H54 (cell line): ENCODE data around the gene POLH.
"Not testable (repeated sequence)": the region's sequence is repeated elsewhere in the genome, so short reads cannot be mapped to it uniquely, and the experiment has no call there.

Experiments
- DNase-seq: peaks from one replicate; pipeline ENCODE4 v3.0.0; 2011; ENCODE audit warnings: low spot score, mixed read lengths; ENCODE audit not compliant: insufficient read length
- FAIRE-seq: peaks from 3 replicates; lab custom pipeline; 2011; peaks lifted over from hg19 to GRCh38; lab: Jason Lieb, UNC
- POLR2A ChIP-seq: IDR thresholded peaks from 2 replicates; pipeline ENCODE4 v1.6.1; 2011; ENCODE audit warnings: low read depth, mild to moderate bottlenecking, low read length

The POLH gene

GRCh38 chr6:43630980-43631619 lies 55.1 kb downstream of the POLH start:
- DNase-seq = no peak
- TF ChIP-seq POLR2A = no peak
- FAIRE-seq = no peak

- not testable (repeated sequence) for DNase-seq, FAIRE-seq
Measured at GRCh38 chr6:43633002-43633401, 57.0 kb downstream of the POLH start.

DNA sequence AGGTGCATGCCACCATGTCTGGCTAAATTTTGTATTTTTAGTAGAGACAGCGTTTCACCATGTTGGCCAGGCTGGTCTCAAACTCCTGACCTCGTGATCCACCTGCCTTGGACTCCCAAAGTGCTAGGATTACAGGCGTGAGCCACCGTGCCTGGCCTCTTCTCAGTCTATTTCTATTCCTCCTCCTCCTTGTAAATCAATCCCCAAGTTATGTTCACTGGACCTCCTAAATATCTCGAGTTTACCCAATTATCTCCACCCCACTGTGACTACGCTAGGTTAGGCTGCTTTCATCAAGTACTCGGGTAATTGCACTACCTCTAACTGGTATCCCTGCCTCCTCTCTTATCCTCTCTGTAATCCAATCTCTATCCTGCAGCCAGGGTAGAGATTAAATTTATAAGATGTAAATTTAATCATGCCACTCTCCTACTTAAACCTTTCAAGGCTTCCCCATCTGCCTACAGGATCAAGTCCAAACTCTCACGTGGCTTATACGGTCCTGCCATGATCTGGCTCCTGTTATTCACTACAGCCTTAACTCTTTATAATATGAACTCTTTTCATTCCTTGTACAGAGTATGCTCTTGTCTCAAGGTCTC lies 58.8 kb downstream of the POLH start:
- no peak for DNase-seq
- FAIRE-seq = no peak
- no peak for TF ChIP-seq POLR2A

- FAIRE-seq (no peak), DNase-seq (peak; percentile 89)
- TF ChIP-seq POLR2A = peak; percentile 97
Measured at GRCh38 chr6:43635387-43636307, 59.7 kb downstream of the POLH start, which contains the start of gene MAD2L1BP. TSS of gene MAD2L1BP (plus strand) at chr6:43635840. CDS start at chr6:43635876, 36 bp downstream.

DNA sequence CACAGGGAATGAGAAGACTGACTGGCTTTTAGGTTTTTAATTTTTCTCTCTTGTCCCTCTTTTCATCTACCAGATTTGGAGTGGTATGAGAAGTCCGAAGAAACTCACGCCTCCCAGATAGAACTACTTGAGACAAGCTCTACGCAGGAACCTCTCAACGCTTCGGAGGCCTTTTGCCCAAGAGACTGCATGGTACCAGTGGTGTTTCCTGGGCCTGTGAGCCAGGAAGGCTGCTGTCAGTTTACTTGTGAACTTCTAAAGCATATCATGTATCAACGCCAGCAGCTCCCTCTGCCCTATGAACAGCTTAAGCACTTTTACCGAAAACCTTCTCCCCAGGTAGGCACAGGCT lies 60.3 kb downstream of the POLH start:
- TF ChIP-seq POLR2A = no peak
- no peak for DNase-seq
- FAIRE-seq = no peak

DNA sequence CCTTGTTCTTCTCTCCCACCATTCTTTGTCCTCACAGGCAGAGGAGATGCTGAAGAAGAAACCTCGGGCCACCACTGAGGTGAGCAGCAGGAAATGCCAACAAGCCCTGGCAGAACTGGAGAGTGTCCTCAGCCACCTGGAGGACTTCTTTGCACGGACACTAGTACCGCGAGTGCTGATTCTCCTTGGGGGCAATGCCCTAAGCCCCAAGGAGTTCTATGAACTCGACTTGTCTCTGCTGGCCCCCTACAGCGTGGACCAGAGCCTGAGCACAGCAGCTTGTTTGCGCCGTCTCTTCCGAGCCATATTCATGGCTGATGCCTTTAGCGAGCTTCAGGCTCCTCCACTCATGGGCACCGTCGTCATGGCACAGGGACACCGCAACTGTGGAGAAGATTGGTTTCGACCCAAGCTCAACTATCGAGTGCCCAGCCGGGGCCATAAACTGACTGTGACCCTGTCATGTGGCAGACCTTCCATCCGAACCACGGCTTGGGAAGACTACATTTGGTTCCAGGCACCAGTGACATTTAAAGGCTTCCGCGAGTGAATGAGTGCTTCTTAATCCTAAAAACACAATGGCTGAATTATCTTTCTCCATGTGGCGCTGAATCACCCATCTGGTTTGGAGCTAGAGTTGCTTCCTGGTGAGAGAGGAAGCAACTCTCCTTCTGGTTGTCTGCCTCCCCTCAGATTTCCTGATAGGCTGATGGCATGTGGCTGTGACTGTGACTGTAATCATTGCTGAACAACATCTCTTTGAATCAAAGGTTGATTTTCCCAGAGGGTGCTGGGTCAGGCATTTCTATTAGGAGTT lies 64.2 kb downstream of the POLH start:
- DNase-seq (no peak), FAIRE-seq (no peak)
- no peak for TF ChIP-seq POLR2A

DNA sequence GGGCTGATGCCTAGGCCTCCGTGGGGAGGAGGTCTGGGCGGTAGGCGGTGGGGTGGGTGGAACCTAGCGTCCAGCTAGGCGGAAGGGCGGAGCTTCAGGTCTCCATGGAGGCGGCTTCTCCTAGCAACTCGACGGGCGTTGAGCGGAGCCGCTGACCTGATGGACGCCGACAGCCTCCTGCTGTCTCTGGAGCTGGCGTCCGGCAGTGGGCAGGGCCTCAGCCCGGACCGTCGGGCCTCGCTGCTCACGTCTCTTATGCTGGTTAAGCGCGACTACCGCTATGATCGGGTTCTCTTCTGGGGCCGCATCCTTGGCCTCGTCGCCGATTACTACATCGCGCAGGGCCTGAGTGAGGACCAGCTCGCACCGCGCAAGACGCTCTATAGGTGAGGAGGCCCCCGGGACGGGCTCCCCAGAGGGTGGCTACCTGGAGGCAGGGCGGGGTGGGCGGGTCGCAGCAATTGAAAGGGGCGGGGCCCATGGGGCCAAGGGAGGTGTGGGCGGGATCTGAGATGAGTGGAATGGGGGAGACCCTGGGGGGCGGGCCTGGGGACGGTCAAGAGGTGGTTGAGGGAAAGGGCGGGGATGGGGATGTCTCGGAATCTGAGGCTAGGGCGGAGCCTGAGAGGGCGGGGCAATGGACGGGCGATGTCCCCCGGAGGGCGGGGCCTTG lies 69.1 kb downstream of the POLH start, which contains the start of gene RSPH9:
TSS of gene RSPH9 (plus strand) at position 97 of the 673 bp plus-strand sequence. CDS start at position 160, 63 bp downstream.
- TF ChIP-seq POLR2A = no peak
- FAIRE-seq = no peak
- DNase-seq = no peak

DNA sequence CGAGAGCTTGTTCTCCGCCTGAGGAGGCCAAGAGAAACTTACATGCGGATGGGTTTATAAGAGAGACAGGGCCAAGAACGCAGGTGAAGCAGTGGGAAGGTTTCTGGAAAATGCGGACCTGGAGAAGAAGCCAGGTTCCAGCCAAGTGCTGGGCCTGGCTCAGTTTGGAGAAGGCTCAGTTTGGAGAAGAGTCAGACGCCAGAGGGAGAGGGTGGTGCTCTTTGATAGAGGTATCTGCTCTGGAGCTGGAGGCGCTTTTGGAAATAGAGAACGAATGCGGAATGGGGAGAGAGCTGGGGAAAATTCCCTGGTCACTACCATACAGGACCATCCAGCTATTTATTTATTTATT lies 69.6 kb downstream of the POLH start:
- FAIRE-seq (no peak), DNase-seq (no peak)
- no peak for TF ChIP-seq POLR2A

DNA sequence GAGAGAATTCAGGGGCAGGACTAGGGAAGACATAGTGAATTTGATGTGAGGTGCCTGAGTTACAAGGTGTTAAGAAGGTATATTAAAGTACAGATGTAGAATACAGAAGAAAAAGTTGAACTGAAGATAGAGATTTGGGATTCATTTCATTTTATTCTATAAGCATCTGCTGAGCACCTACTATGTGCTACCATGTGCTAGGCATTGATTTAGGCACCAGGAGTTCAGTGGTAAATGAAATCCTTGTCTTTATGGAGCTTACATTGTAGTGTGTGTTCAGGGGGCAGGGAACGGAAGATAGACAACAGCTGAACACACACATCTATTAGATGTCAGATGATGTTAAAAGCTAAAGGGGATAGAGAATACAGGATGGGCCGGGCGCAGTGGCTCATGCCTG lies 71.6 kb downstream of the POLH start:
- FAIRE-seq = no peak
- no peak for DNase-seq
- no peak for TF ChIP-seq POLR2A

DNA sequence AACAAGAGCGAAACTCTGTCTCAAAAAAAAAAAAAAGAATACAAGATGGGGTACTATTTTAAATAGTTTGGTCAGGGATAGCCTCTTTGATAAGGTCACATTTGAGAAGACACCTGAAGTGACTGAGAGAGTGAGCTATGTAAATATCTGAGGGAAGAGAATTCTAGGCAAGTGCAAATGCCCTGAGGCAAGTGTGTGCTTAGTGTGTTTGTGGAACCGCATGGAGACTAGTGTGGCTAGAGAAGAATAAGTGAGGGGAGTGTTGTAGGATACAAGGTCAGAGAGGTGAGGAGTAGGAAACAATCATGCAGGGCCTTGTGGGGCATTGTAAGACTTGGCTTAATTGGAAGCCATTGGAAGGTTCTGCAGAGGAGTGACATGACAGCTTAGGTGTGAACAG lies 72.3 kb downstream of the POLH start:
- DNase-seq (no peak), FAIRE-seq (no peak)
- TF ChIP-seq POLR2A = no peak

- not testable (repeated sequence) for DNase-seq, FAIRE-seq
Measured at GRCh38 chr6:43652822-43653221, 76.8 kb downstream of the POLH start.

DNA sequence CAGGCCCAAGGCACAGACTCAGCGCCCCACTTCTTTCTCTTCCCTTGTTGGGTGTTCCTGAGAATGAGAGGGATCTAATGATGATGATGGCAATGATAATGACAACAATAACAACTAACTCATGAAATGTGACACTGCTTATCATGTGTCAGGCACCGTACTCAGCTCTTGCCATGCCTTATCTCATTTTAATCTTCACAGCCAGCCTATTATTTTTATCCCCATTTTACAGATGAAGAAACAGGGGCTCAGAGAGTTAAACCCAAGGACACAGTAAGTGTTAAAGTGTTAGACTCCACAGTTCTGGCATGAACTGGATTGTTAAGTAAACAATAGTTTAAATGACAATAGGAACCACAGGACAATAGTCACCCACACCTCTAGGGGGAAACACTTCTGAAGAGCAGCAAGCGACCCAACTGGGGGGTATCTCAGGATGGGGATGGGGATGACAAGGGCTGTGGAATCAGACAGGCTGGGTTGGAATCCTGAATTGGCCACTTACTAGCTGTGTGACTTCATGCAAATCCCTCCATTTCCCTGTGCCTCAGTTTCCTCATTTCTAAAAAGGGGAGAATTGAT lies 81.3 kb downstream of the POLH start:
- no peak for FAIRE-seq
- TF ChIP-seq POLR2A = no peak
- no peak for DNase-seq

DNA sequence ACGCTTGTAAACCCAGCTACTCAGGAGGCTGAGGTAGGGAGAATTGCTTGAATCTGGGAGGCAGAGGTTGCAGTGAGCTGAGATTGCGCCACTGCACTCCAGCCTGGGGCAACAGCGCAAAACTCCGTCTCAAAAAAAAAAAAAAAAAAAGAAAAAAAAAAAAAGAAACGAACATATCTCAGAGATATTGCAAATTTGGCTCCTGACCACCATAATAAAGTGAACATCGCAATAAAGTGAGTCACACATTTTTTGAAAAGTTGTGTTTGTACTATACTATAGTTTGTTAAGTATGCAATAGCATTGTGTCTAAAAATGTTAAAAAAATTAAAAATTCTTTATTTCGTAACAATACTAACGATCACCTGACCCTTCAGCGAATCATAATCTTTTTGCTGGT lies 82.2 kb downstream of the POLH start:
- DNase-seq = no peak
- no peak for FAIRE-seq
- TF ChIP-seq POLR2A = no peak

DNA sequence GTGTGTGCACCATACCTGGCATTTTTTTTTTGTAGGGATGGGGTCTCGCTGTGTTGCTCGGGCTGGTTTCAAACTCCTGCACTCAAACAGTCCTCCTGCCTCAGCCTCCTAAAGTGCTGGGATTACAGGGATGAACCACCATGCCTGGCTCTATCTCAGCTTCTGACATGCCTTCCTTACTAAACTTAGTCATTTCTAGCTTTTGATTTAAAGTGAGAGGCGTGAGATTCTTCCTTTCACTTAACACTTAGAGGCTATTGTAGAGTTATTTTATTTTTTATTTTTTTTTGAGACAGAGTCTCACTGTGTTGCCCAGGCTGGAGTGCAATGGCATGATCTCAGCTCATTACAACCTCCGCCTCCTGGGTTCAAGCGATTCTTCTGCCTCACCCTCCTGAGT lies 87.0 kb downstream of the POLH start:
- FAIRE-seq, DNase-seq: not testable (repeated sequence)
